DLD1 (cell line): ENCODE measurements around the gene ZNF497.

Source experiments
- in situ Hi-C: cut with HindIII; loops from 2 replicates; pipeline ENCODE4 v1.10.0; 2017; ENCODE audit warnings: low sequenced_read_pairs

The ZNF497 gene

DNA sequence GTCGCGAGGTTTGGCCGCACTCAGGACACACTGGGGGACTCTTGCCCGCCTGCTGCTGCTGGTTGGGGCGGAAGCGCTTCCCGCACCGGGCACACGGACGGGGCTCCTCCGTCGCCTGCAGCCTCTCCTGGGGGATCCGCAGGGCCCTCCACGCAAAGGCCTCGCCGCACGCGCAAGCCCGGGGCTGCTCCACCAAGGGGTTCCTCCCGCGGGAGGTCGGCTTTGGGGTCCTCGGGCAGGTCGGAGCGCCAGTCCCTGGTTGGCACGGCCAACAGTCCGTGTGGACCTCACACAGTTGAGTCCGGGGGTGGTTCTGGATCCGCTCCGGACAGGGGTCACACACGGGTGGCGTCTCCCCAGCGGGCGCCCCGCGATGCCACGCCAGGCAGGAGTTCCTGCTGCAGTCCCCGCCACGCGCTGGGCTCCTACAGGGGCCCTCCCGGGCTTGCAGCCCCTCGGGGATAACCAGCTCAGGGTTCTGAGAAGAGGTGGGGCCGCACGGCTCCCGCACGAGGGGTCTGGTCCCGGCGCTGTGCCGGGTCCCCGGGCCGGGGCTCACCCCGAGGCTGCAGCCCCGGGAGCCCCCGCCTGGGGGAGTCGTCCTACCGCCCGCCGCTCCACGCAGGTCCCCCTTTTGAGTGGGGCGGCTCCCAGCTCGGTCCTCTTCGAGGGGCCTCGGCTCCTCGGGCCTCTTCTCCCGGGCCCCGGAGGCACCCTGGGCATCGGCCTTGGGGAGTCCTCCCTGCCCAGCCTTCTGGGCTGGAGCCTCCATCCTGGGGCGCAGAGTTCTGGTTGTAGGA lies 6.2 kb upstream of the ZNF497 start:
- in situ Hi-C loops = no loop called here

GRCh38 chr19:58367698-58368454 lies 5.3 kb upstream of the ZNF497 start:
- in situ Hi-C loops = no loop called here

DNA sequence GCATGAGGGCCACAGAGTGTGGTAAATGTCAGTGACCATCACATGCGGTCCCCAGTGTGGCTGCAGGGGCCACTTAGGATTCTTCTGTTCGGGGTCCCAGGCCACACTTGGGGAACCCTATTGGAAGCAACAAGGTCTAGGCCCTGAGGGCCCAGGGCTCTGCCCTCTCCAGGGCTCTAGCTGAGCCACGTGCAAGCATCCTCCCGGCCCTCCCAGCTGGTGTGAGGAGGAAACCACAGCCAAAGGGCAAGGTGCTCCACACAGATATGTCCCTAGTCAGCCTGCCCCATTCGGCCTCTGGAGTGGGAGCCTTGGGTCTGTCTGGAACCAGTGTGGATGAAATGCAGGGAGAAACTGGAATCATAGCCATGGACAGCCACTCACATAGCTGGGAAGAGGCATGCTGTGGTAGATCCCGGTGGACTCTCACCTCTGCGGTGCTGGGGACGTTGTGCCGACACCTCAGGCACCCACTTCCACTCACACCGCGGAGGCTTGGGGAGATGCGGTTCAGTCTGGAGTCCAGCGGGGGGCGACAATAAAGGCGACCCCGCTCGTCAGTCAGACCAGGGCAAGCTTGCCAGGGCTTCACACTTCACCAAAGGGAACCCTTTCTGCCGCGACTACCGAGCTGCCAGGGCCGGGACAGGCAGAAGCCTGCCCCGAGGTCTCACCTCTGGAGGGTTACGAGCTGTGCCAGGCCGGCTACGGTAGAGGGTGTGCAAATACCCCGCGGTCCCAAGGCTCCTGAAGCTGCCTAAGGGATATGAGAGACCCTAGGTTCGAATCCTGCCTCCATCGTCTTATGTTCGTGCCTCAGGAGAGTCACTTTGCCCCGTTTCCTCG lies 4.3 kb upstream of the ZNF497 start:
- in situ Hi-C loops = no loop called here

DNA sequence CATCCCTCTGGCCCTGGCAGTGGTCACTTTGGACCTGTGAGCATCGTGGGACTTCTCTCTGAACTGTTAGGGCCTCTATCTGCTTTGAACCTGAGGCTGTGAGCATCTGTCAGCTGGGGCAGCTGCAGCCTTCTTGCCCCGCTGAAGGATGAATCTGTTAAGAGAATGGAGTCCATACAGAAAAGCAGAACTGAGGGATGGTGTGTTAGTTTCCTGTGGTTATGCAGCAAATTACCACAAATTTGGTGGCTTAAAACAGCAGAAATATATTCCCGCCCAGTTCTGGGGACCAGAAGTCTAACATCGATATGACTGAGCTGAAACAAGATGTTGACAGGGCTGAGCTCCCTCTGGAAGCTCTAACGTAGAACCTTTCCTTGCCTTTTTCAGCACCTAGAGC lies 1.6 kb upstream of the ZNF497 start:
- in situ Hi-C loops = no loop called here

DNA sequence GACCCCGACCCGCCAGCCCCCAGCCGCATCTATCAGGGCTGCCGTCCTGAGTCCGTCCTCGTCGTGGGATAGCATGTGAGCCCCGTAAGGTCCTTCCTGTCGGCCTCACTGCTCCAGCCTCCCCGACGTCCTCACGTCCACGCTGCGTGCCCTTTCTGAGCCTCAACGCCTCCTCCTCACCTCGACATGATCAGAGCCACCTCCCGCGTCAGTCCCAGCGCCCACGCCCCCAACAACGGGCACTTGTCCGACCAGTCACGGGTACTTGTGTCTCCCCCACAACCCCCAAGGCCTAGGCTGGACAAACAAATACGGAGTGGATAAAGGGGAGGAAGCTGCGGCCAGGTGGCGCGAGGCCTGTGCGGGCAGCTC lies 665 bp downstream of the ZNF497 start:
- in situ Hi-C loops = no loop called here

DNA sequence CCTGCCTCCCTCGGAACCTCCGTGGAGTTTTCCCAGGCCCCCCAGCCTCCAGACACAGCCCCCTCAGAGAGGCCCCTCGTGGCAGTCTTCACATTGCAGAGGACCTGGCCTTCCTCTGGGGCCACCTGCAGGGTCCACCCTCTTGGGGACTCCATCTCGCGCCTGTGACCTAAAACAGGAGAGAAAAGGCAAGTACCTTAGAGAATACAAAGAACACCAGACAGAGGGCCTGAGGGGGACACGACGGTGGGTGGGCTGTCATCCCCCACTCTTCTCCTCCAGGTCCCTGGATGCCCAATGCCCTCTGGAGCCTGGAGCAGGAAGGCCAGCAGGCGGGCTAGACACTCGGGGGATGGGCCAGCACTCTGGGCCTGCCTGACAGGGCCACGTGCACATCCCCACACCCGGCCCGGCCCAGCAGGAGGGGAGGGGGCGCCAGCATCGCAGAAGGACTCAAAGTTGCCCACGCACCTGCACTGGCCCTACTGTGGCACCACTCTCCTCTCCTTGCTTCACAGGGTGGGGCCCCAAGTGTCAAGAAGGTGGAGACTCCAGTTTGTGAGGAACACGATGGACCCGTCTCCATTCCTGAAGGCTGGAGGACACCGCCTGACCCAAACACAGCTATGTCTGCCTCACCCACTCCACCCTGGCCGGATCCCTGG lies 4.9 kb downstream of the ZNF497 start:
- in situ Hi-C loops = no loop called here

GRCh38 chr19:58356766-58357480 lies 5.6 kb downstream of the ZNF497 start:
- in situ Hi-C loops = no loop called here

DNA sequence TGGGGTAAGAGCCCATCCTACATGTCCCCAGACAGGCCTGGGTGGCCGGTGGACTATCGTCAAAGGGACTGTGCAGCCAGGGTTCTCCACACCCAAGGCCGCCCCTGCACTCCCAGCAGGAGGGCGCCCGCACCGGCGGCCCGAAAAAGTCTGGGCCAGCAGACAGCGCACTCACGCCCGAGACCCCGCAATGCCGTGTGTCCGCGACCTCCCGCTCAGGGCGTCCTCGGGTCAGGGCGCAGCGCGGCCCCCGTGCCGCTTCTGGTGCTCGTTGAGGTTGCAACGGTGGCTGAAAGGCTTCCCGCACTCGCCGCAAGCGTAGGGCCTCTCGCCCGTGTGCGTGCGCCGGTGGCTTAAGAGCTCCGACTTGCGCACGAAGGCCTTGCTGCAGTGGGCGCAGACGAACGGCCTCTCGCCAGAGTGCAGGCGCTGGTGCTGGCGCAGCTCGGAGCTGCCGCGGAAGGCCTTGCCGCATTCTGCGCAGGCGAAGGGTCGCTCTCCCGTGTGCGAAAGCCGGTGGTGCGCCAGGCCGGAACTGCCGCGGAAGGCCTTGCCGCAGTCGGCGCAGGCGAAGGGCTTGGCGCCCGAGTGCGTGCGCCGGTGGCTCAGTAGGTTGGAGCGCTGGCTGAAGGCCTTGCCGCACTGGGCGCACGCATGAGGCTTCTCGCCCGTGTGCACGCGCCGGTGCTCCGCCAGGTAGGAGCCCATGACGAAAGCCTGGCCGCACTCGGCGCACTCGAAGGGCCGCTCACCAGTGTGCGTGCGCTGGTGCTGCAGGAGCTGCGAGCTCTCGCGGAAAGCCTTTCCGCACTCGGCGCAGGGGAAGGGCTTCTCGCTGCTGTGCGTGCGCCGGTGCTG lies 6.4 kb downstream of the ZNF497 start:
- in situ Hi-C loops = no loop called here

DNA sequence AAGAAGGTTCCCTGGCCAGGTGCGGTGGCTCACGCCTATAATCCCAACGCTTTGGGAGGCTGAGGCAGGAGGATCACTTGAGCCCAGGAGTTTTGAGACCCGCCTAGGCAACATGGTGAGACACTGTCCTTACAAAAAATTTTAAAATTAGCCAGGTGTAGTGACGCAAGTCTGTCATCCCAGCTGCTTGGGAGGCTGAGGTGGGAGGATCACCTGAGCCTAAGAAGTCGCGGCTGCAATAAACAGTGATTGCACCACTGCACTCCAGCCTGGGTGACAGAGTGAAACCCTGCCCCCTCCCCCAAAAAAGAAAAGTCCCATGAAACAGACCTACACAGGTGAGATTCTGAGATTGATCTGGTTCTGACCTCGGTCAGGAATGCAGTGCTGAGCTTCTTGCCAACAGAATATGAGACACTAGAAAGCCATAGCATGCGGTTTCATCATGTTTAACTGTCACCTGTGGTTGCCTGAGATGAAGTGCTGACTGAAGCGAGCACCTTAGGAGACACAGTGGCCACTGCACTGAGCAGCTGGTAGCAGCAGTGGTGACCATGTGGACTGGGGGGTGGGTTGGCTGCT lies 7.2 kb downstream of the ZNF497 start:
- in situ Hi-C loops = no loop called here

DNA sequence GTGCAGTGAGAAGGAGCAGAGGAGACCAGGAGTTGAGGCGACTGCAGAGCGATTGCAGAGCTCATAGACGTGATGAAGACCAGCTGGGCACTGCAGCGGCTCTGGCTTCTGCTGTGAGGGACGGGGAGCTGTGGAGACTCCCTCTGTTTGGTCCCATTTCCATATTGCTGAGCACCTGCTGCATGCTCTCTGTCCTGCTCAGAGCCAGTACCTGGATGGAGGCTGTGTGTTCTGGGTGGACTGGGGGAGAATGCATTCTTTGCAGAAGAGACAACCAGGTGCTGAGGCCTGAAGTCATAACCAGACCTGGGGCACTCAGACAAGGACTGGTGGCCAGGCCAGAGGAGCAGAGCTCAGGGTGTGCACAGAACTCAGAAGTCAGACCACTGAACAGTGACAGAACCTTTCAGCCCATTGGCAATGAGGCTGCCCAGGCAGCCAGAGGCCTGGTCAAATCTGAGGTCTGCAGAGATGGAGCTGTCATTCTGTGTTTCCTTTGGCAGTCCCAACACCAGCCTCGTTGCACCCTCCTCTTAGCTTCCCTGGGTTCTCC lies 8.0 kb downstream of the ZNF497 start:
- in situ Hi-C loops = no loop called here

- in situ Hi-C loops = no loop called here
These were observed 8.7 kb downstream of the ZNF497 start for GRCh38 chr19:58353717-58354477.

DNA sequence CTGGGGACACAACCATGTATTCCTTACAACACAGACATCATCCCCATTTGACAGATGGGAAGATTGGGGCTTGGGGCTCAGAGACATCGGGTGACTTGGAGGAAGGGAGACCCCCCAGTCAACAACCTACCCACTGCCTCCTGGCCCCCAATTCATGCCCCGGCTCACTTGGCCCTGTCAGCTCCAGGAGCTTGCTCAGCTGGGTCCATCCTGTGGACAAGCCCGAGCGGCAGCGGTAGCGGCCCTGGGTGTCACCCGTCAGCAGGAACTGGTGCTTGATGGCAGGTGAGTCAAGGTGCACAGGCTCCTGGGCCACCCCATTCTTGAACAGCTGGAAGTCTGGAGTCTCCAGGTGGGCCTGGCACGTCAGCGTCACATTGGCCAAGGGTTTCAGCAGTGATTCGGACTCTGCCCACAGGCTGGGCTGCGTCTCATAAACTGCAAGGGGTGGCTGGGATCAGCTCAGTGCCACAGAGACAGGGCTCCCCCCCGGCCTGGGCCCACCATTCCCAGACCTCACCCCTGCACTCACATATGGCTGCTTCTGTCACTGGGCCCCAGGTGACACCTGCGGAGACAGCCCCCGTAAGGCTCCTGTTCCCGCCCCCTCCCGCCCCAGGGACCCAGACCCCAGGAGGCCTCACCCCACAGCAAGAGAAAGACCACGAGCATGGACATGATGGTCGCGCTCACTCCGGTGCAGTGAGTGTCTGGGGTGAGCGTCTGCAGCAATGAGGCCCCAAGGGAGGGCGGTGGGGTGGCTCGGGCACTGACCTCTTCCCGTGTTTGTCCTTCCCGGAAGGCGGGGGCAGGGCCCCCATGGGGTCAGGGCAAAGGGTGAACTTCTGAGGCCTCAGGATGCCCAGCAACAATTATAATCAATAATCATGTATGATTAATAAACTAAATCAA lies 9.5 kb downstream of the ZNF497 start, which contains the start of gene A1BG:
TSS of gene A1BG (minus strand) at position 733 of the 912 bp plus-strand sequence. CDS start at position 678, 55 bp downstream.
- in situ Hi-C loops = no loop called here

DNA sequence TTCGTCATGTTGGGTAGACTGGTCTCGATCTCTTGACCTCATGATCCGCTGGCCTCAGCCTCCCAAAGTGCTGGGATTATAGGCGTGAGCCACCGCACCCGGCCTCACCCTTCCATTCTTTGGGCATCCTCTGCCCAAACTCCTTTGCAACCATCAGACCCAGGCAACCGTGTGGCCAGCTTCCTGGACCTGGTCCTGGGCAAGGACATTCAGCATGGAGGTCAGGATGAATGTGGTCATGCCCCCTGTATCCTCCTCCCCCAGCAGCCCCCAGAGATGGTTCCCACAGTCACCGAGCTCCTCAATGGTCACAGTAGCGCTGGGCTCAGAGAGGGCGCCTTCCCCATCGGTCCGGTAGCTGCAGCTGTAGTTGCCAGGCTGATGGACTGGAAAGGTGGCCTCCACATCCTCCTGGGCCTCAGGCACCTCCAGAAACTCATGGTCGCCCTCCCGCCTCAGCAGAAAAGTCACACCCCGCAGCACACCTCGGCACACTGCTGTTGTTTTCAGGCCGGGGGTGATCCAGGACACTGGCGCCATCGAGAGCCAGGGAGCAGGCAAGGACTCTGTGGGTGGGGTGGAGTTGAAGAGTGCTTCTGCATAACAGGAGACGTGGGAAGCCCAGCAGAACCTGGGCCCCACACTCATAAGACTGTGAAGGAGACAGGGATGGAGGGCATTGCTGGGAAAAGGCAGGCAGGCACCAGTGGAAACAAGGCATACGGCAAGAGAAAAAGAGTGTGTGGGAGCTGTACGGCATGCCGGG lies 10.4 kb downstream of the ZNF497 start:
- in situ Hi-C loops = no loop called here

DNA sequence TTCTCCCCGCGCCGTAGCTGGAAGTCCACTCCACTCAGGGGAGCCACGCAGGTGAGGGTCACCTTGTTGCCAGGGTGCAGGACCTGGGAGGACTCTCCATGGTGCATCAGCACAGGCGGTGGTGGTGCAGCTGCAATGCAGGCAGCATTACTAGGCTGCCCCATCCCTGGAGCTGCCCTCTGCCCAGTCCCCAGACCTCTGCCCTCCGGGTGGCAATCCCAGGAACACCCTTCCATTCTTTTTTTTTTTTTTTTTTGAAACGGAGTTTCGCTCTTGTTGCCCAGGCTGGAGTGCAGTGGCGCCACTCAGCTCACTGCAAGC lies 11.0 kb downstream of the ZNF497 start:
- in situ Hi-C loops = no loop called here

GRCh38 chr19:58350871-58351557 lies 11.5 kb downstream of the ZNF497 start:
- in situ Hi-C loops = no loop called here
